Pancreas (tissue), 10 donors: ENCODE measurements around the gene SOSTDC1. TPM values are rescaled to one million over a fixed set of nuclear protein-coding genes. Genes with fewer than 3 reads are reported as not detected.
A peak's percentile ranks its signal among the peaks of the same experiment; 100 is the strongest.

Experiments used
- ATAC-seq, 4 donors: fragments of 200-7000 bp; cut with Tn5 transposase; one replicate each; pipeline versions ENCODE4 v1.8.0 to v1.9.1; 2020; ENCODE audit warnings: mild to moderate bottlenecking in 4 of 4, moderate library complexity in 4 of 4
- DNase-seq, 6 donors: peaks; one replicate each; pipeline ENCODE4 v3.0.0-alpha.2; 2020
- FAIRE-seq: peaks from 2 replicates; lab custom pipeline; 2012; peaks lifted over from hg19 to GRCh38; lab: Jason Lieb, UNC
- H3K27ac ChIP-seq, 4 donors: fragments of 200-600 bp; sonication (generic); 1 replicate in 3 of 4; 2 replicates in 1 of 4; pipeline versions ENCODE4 v1.5.0 to v1.8.0; 2020
- H3K27me3 ChIP-seq, 4 donors: fragments of 200-600 bp; one replicate each; pipeline ENCODE4 v1.8.0; 2021
- H3K36me3 ChIP-seq, 3 donors: fragments of 200-600 bp; sonication (generic) in 1 of 3; one replicate each; pipeline versions ENCODE4 v1.5.0 to v1.8.0; 2020 to 2021
- H3K4me1 ChIP-seq, 3 donors: fragments of 200-600 bp; one replicate each; pipeline ENCODE4 v1.8.0; 2021
- H3K4me3 ChIP-seq, 4 donors: fragments of 200-600 bp; sonication (generic) in 2 of 4; one replicate each; pipeline versions ENCODE4 v1.5.0 to v1.8.0; 2020 to 2021
- H3K9me3 ChIP-seq, 4 donors: fragments of 200-600 bp; one replicate each; pipeline ENCODE4 v1.8.0; 2021
- CTCF ChIP-seq, 4 donors: fragments of 200-600 bp; sonication (generic) in 3 of 4; IDR thresholded peaks; one replicate each; pipeline versions ENCODE4 v1.5.0 to v1.8.0; 2021; ENCODE audit warnings: antibody characterized with exemption in 4 of 4
- WGBS, 2 donors: extraction: QIAGEN DNeasy Blood & Tissue Kit; methylation state at CpG; one replicate each; pipeline ENCODE4 v1.1.7; 2013; 5-methylcytosine and 5-hydroxymethylcytosine counted together
- intact Hi-C, 3 donors: fragments of 100-400 bp; cut with DNase I; formaldehyde crosslinking; loops; one replicate each; pipeline versions ENCODE4 v1.11.1 to v1.14.2; 2022
- polyA plus RNA-seq, 2 donors: library from polyadenylated mRNA; stranded (reverse); fragments of 200-250 nt; gene quantifications; one replicate each; pipeline ENCODE4 v1.2.3, GENCODE V29; 2013
- total RNA-seq, 6 donors: library from RNA; stranded (reverse); fragmentation: NEBNext Ultra II Directional in 4 of 6; extraction: Animal tissue kit (Norgen Biotek cat#: 25700) in 4 of 6; gene quantifications; one replicate each; pipeline versions ENCODE4 v1.2.1 to v1.2.4, GENCODE V29; 2021 to 2023
- donor health status: healthy with polysubstance abuse.
- donor health status: DM: no; HTN: no; CAD: no; lungs with moderate emphysema.
- donor health status: DM: no; HTN: no; CAD: no.
- donor health status: control.
- donor health status: control.
- donor health status: Bipolar disorder and iron deficiency.
- donor health status: DM: yes; HTN: yes; CAD: no.
- donor health status: DM: no; HTN: no; CAD: no.
- donor health status: DM: no; HTN: no; CAD: no.
- donor health status: DM: yes; HTN: yes; CAD: no.

The SOSTDC1 gene
- total and polyA plus RNA-seq, 8 donors = 0.12 to 1.3 (median 0.21) TPM; not detected in 3

DNA sequence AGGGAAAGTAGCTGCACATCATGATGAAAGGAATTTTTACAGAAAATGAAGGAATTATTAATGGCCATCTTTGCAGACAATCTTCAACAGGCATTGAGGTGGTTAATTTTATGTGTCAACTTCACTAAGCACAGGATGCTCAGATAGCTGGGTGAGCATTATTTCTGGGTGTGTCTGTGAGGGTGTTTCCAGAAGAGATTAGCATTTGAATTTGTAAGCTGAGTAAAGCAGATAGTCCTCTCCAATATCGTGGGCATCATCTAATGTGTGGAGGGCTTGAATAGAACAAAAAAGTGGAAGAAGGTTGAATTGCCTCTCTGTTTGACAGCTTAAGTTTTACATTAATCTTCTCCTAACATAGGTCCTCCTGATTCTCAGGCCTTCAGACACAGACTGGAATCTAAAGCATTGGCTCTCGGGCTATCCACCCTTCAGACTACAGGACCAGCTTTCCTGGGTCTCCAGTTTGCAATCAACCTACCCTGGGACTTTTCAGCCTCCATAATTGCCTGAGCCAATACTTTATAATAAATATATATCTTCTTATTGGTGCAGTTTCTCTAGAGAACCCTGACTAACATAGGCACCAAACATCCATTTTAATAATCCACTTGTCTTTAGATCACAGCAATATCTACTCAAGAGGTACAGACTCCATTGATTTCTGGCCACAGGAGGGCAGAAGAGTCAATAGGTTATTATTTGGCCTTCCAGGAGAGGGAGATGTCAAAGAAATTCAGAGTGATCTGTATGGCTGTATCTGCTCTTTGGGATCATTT, 33.7 kb downstream of the SOSTDC1 start:
- 91 to 95% methylated on average over 2 of the region's 2 CpGs for WGBS, 2 donors
- DNase-seq (peak in 1 of 6 donors; percentile 34), FAIRE-seq (no peak), ATAC-seq (peak; percentile 75 to 90 (median 88))
- intact Hi-C loops = loop anchor here in 1 of 3 donors (10.0 kb wide), 1 partner anchor 133 kb away; no protein-coding TSS in a partner anchor
- Histone ChIP-seq H3K27me3 (no peaks in the 10 kb centered on the region), H3K36me3 (no peaks in the 10 kb centered on the region), H3K4me1 (no peaks in the 10 kb centered on the region), H3K9me3 (no peaks in the 10 kb centered on the region), H3K4me3 (no peak overlapping the region), H3K27ac (no peak overlapping the region)
- TF ChIP-seq CTCF (IDR thresholded peaks at IDR 0.05) = peak in 3 of 4 donors; percentile 19 to 35 (median 32)

GRCh38 chr7:16430133-16430532, 35.4 kb downstream of the SOSTDC1 start:
- ATAC-seq (no peak), FAIRE-seq (no peak)
- intact Hi-C loops = loop anchor here in 1 of 3 donors (10.0 kb wide), 1 partner anchor 135 kb away; no protein-coding TSS in a partner anchor

GRCh38 chr7:16428672-16429071, 36.9 kb downstream of the SOSTDC1 start:
- no peak overlapping the region for H3K27ac ChIP-seq
- H3K4me3 ChIP-seq = no peak overlapping the region
- no peaks in the 10 kb centered on the region for H3K36me3 ChIP-seq
- no peaks in the 10 kb centered on the region for H3K27me3 ChIP-seq
- no peak for TF ChIP-seq CTCF (IDR thresholded peaks at IDR 0.05)
- FAIRE-seq = no peak
- H3K4me1 ChIP-seq = no peaks in the 10 kb centered on the region
- intact Hi-C loops = no loop called here
- WGBS, 2 donors = 27 to 53% methylated on average over 2 of the region's 2 CpGs
- no peak for DNase-seq
- no peak for ATAC-seq
- H3K9me3 ChIP-seq = no peaks in the 10 kb centered on the region

More at GRCh38 chr7:16430133-16430532, 35.4 kb downstream of the SOSTDC1 start:
- H3K4me1 ChIP-seq = no peaks in the 10 kb centered on the region
- no peak overlapping the region for H3K4me3 ChIP-seq
- no peaks in the 10 kb centered on the region for H3K27me3 ChIP-seq
- no peaks in the 10 kb centered on the region for H3K36me3 ChIP-seq
- WGBS, 2 donors = 75 to 91% methylated on average over 3 of the region's 3 CpGs
- DNase-seq = no peak
- no peak for TF ChIP-seq CTCF (IDR thresholded peaks at IDR 0.05)
- H3K27ac ChIP-seq = no peak overlapping the region
- H3K9me3 ChIP-seq = no peaks in the 10 kb centered on the region

DNA sequence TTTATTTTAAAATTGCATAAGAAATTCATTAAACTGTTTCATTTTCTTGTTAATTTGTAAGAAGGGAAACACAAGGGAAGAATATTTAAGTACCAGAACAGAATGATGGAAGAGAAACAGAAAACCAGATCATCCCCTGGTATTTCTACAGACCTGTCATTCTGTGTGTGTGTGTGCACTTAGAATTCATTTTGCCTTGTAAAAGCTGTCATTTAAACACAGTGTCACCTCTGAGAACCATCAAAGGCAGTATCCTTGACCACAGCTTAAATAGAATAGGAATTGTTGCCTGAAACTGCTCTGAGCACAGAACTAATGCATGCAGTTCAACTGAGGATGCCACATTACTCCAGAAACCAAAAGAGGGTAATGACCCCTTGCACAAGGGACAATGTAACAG, 37.4 kb downstream of the SOSTDC1 start:
- no peaks in the 10 kb centered on the region for H3K9me3 ChIP-seq
- no peaks in the 10 kb centered on the region for H3K36me3 ChIP-seq
- H3K4me1 ChIP-seq = no peaks in the 10 kb centered on the region
- no peak overlapping the region for H3K27ac ChIP-seq
- H3K27me3 ChIP-seq = no peaks in the 10 kb centered on the region
- DNase-seq (no peak), FAIRE-seq (no peak), ATAC-seq (no peak)
- TF ChIP-seq CTCF (IDR thresholded peaks at IDR 0.05) = no peak
- no peak overlapping the region for H3K4me3 ChIP-seq
- intact Hi-C loops = no loop called here

- H3K36me3 ChIP-seq = no peaks in the 10 kb centered on the region
- no peaks in the 10 kb centered on the region for H3K9me3 ChIP-seq
- peaks cover 0 to 13% (median 9%) of the 10 kb centered on the region in 3 donors for H3K4me1 ChIP-seq
- no peak for FAIRE-seq
- no peak for DNase-seq
- H3K27me3 ChIP-seq = no peaks in the 10 kb centered on the region
- ATAC-seq = no peak
- no peak overlapping the region for H3K27ac ChIP-seq
- no peak for TF ChIP-seq CTCF (IDR thresholded peaks at IDR 0.05)
- 51 to 92% methylated on average over 1 of the region's 1 CpG for WGBS, 2 donors
- no peak overlapping the region for H3K4me3 ChIP-seq
- intact Hi-C loops = no loop called here
Observed at GRCh38 chr7:16423761-16424160, 41.8 kb downstream of the SOSTDC1 start.
